Measurements from ENCODE around the gene GLP2R.

DNA sequence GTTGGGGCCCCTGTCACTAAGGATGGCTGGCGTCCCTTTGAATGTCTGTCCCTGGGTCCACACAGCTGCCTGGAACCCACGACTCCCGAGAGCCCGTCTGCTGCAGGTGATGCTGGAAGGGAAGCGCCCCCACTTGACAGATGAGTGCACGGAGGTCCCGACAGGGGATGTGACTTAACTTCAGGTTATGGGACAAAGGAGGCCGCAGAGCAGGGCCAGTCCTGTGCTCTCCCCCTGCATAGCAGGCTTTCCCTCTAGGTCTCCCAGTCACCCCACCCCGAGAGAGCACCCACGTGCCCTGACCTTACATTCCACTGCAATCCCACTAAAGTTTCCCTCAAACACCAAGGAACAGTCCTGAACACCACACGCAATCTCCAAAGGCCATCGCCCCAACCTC is 85.4 kb downstream of the GLP2R start:
- TF ChIP-seq, protein P1, sequence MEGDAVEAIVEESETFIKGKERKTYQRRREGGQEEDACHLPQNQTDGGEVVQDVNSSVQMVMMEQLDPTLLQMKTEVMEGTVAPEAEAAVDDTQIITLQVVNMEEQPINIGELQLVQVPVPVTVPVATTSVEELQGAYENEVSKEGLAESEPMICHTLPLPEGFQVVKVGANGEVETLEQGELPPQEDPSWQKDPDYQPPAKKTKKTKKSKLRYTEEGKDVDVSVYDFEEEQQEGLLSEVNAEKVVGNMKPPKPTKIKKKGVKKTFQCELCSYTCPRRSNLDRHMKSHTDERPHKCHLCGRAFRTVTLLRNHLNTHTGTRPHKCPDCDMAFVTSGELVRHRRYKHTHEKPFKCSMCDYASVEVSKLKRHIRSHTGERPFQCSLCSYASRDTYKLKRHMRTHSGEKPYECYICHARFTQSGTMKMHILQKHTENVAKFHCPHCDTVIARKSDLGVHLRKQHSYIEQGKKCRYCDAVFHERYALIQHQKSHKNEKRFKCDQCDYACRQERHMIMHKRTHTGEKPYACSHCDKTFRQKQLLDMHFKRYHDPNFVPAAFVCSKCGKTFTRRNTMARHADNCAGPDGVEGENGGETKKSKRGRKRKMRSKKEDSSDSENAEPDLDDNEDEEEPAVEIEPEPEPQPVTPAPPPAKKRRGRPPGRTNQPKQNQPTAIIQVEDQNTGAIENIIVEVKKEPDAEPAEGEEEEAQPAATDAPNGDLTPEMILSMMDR (IDR thresholded peaks at IDR 0.05; ENCODE audit: insufficient read depth, low read length), result no peak
- TF ChIP-seq POLR2AphosphoS5 (IDR thresholded peaks at IDR 0.05; ENCODE audit: low read depth) (no peak), GABPA (IDR thresholded peaks at IDR 0.05; ENCODE audit: low read depth) (no peak)
- TF ChIP-seq, protein P2, sequence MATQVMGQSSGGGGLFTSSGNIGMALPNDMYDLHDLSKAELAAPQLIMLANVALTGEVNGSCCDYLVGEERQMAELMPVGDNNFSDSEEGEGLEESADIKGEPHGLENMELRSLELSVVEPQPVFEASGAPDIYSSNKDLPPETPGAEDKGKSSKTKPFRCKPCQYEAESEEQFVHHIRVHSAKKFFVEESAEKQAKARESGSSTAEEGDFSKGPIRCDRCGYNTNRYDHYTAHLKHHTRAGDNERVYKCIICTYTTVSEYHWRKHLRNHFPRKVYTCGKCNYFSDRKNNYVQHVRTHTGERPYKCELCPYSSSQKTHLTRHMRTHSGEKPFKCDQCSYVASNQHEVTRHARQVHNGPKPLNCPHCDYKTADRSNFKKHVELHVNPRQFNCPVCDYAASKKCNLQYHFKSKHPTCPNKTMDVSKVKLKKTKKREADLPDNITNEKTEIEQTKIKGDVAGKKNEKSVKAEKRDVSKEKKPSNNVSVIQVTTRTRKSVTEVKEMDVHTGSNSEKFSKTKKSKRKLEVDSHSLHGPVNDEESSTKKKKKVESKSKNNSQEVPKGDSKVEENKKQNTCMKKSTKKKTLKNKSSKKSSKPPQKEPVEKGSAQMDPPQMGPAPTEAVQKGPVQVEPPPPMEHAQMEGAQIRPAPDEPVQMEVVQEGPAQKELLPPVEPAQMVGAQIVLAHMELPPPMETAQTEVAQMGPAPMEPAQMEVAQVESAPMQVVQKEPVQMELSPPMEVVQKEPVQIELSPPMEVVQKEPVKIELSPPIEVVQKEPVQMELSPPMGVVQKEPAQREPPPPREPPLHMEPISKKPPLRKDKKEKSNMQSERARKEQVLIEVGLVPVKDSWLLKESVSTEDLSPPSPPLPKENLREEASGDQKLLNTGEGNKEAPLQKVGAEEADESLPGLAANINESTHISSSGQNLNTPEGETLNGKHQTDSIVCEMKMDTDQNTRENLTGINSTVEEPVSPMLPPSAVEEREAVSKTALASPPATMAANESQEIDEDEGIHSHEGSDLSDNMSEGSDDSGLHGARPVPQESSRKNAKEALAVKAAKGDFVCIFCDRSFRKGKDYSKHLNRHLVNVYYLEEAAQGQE (IDR thresholded peaks at IDR 0.05; ENCODE audit: insufficient replicate concordance, low read depth), result no peak
